ENCODE results near the gene WFIKKN1.

Gene WFIKKN1

DNA sequence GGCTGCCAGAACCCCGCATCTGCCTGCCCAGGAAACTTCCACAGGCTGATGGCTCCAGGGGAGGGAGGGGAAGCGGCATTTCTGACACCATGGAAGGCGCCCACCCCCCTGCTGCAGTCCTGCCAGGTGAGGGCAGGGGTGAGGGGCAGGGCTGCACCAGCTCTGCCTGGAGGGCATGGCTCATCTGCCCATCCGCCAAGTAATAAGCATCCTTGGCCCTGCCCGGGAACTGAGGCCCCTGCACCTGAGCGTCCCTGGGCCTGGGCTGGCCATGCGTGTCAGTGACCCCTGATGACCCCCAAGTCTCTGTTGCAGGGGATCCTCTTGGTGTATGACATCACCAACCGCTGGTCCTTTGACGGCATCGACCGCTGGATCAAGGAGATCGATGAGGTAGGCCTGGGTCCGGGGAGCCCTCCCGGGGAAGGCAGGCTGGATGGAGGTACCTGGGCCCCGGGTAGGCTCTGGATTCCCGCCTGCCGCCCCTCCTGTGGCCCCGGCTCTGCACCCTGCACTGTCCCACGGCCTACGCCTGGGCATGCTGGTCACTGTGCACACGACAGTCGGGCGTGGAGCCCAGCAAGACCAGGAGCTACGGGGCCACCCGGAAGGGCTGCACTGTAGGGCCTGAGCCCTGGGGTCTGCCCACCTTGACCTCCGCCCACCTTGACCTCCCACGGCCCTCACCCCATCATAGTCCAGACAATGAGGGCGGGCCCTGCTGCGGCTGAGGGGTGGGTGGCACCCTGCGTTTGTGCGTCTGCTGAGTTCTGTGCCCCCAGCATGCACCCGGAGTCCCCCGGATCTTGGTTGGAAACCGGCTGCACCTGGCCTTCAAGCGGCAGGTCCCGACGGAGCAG, 5.4 kb upstream of the WFIKKN1 start:
- DNase-seq (ENCODE audit: low read depth, low spot score): no peak

DNA sequence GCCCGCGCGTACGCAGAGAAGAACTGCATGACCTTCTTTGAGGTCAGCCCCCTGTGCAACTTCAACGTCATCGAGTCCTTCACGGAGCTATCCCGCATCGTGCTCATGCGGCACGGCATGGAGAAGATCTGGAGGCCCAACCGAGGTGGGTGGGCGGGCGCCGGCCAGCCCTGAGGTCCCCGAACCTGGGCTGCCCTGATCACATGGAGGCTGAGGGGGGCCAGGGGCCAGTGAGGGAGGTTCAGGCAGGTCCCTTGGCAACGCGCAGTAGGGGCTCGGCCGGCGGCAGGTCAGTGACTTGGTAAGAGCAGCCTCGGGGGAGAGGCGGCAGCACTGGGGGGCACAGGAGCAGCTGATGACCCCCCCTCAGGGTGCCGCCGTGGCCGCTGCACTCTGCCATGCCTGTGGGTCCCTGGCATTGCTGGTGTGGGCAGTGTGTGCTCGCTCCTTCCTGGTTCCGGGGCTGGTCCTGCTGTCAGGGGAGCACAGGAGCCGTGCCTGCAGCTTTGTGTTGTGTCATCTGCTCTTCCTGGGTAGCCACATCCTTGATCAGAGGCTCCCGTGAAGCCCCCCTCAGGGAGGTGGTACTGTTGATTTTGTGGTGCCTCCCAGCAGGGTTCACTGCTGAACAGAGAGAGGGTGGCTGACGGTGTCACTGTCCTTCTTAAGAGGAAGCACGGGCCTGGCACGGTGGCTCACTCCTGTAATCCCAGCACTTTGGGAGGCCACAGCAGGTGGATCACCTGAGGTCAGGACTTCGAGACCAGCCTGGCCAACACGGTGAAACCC, 4.6 kb upstream of the WFIKKN1 start:
- no peak for DNase-seq (ENCODE audit: low read depth, low spot score)

DNA sequence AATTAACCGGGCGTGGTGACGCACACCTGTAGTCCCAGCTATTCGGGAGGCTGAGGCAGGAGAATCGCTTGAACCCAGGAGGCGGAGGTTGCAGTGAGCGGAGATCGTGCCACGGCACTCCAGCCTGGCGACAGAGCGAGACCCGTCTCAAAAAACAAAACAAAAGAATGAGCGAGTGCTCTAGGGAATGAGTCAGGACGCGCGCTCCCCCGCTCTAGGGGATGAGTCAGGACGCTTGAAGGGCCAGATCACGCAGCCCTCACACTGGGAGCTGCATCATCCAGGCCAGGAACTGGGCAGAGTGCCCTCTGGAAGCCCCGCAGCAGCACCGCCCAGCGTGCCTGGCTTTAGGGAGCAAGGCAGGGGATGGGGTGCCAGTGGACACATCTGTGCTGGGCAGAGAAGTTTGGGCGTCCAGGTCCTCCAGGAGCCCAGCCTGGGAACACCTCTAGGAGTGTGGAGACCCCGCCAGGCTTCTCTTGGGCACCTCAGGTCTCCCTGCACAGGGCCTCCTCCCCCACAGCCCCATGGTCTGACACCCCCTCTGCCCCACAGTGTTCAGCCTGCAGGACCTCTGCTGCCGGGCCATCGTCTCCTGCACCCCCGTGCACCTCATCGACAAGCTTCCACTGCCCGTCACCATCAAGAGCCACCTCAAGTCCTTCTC, 3.9 kb upstream of the WFIKKN1 start:
- DNase-seq (ENCODE audit: low read depth, low spot score): peak; percentile 82

DNA sequence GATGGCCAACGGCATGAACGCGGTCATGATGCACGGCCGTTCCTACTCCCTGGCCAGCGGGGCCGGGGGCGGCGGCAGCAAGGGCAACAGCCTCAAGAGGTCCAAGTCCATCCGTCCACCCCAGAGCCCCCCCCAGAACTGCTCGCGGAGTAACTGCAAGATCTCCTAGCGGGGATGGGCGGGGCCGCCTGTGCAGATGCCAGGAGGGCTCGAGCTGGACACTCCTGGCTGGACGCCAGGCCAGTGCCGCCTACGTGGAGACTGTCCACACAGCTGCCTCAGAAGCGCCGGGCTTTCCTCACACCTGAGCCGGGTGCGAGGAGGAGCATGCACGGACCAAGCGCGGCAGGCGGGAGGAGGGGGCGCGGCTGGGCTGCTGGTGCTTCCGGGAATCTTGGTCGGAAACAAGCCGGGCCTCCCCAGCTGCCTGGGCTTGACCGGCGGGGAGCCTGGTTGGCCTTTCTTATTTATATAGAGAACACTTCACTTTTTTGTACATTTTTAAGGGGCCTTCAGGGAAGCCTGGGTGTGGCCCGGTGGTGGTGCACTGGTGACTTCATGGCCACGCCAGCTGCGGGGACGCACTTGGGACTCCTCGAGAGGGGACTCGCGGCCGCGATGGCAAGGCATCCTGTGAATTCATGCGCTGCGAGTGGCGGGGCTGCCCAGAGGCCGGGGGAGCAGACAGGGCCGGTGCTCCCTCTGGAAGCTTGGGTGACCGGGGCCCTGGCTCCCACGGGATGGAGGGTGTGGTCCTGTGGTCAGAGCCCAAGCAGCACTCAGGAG, 3.1 kb upstream of the WFIKKN1 start:
- DNase-seq (ENCODE audit: low read depth, low spot score): no peak

DNA sequence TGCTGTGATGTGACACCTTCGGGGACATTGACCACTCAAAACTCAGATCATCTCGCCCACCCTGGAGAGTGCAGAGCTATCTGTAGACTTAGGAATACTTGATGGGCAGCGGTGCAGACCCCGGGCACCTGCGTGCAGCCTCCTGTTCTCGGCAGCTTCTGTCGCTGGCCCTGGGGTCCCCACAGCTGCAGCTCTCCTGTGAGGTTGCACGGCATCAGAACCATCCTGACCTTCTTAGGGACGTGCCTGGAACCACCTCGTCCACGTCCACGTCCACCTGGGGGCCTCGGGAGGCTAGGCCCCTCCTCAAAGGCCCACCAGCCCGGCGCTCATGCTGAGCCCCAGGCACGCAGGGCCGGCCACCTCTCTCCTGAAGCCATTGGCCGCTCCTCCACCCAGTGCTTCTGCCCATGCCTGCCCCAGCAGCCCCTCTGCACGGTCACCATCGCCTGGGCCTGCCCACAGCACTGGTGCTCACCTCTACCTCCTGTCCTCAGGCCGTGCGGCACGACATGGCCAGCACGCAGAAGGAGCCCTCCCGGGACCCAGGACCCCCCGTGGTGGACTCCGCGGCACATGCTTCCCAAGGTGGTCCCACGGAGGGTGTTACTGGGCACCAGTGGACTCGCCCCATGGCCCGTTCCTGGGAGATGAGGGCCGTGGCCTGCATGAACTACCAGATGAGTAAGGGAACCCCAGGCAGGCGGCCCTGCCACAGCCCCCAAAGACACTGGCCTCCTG, 2.3 kb upstream of the WFIKKN1 start:
- no peak for DNase-seq (ENCODE audit: low read depth, low spot score)

DNA sequence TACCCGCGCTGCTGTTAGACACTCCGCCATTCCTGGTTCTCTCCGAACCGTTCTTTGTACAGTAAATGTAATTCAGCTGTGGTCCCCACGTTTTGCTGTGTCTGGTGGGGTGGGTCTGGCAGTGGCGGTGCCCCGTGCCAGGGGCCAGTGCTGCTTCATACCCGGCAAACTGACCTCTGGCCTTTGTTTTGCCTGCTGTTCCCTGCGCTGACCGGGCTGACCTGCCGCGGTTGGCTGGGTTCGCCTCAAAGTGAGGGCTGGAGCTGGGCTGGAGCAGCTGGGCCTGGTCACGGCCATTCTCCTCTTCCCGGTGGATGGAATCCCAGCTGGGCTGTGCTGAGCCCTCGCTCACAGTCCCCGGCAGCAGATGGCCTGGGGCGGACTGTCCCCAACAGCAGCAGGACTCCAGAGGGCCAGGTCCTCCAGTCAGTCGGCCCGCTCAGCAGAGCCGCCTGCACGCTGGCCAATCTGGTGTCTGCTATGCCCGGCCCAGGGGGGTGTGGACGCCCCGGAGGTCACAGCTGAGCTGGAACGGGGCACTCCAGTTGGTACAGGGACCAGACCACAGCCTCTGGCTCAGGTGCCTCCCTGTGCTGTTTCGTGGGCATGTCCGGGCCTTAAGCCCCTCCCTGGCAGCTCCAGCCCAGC, 1.5 kb upstream of the WFIKKN1 start:
- DNase-seq (ENCODE audit: low read depth, low spot score): no peak

DNA sequence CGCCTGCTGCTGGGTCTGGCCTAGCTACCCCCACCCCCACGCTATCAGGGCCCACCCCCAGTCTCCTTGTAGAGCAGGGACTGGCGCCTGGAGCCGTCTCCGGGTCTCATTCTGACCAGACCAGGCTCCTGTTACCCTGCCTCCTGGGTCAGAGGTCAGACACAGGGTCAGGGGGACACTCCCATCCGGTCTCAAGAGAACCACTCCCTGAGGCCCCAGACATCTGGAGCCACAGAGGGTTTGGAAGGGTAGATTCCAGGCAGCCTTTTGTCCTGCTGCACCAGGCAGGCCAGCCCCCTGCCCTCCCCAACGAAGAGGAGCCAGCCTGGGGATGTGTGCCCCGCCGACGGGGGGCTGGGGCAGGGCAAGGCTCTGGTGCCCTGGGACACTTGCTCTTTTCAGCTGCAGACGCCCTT, 944 bp upstream of the WFIKKN1 start:
- DNase-seq (ENCODE audit: low read depth, low spot score): no peak

- DNase-seq (ENCODE audit: low read depth, low spot score): no peak
Measured at GRCh38 chr16:630249-630814, 453 bp upstream of the WFIKKN1 start.

DNA sequence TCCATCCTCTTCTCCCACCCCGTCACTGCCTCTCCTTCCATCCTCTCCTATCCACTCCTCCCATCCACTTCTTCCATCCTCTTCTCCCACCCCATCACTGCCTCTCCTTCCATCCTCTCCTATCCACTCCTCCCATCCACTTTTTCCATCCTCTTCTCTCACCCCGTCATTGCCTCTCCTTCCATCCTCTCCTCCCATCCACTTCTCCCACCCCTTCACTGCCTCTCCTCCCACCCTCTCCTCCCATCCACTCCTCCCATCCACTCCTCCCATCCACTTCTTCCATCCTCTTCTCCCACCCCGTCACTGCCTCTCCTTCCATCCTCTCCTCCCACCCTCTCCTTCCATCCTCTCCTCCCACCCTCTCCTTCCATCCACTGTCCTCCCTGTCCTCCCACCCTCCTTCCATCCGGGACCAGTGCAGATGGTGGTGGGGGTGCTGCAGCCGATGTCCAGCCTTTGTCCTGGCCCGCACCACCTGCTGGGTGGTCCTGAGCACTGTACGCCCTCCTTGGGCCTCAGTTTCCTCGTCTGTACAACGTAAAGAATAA, 1.1 kb downstream of the WFIKKN1 start:
- no peak for DNase-seq (ENCODE audit: low read depth, low spot score)

GRCh38 chr16:632486-633335, 1.9 kb downstream of the WFIKKN1 start:
- DNase-seq (ENCODE audit: low read depth, low spot score): no peak

DNA sequence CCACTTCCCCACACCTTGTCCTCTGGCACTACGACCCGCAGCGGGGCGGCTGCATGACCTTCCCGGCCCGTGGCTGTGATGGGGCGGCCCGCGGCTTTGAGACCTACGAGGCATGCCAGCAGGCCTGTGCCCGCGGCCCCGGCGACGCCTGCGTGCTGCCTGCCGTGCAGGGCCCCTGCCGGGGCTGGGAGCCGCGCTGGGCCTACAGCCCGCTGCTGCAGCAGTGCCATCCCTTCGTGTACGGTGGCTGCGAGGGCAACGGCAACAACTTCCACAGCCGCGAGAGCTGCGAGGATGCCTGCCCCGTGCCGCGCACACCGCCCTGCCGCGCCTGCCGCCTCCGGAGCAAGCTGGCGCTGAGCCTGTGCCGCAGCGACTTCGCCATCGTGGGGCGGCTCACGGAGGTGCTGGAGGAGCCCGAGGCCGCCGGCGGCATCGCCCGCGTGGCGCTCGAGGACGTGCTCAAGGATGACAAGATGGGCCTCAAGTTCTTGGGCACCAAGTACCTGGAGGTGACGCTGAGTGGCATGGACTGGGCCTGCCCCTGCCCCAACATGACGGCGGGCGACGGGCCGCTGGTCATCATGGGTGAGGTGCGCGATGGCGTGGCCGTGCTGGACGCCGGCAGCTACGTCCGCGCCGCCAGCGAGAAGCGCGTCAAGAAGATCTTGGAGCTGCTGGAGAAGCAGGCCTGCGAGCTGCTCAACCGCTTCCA, 2.7 kb downstream of the WFIKKN1 start:
- DNase-seq (ENCODE audit: low read depth, low spot score): no peak

GRCh38 chr16:634051-634670, 3.4 kb downstream of the WFIKKN1 start:
- DNase-seq (ENCODE audit: low read depth, low spot score): no peak

- DNase-seq (ENCODE audit: low read depth, low spot score): no peak
Measured at GRCh38 chr16:634996-635395, 4.2 kb downstream of the WFIKKN1 start.

GRCh38 chr16:635573-636205, 4.9 kb downstream of the WFIKKN1 start:
- DNase-seq (ENCODE audit: low read depth, low spot score): no peak

- peak; percentile 76 for DNase-seq (ENCODE audit: low read depth, low spot score)
Measured at GRCh38 chr16:636206-637080, 5.7 kb downstream of the WFIKKN1 start, which contains the start of gene METTL26. Gene METTL26 (minus strand): TSS chr16:636305. CDS start chr16:636290, 15 bp downstream.
